Endothelial cell of umbilical vein (primary cell): ENCODE results near the gene LHPP. TPM values are rescaled to one million over a fixed set of nuclear protein-coding genes. Genes with fewer than 3 reads are reported as not detected.

Experiments
- BruUV-seq: library from RNA; stranded (reverse); fragments of 400-500 nt; replicated peaks from 2 replicates; lab custom pipeline; 2021; lab: Mats Ljungman, UMichigan
- CTCF ChIA-PET: fragments of 300-600, 350-600 bp; sonication (Branson Sonifier 250); formaldehyde crosslinking; loops from one replicate; lab custom pipeline; 2021; ENCODE audit warnings: antibody characterized with exemption, inconsistent platforms; lab: Charles Lee
- POLR2A ChIA-PET: fragments of 300-600, 350-600 bp; sonication (Branson Sonifier 250); formaldehyde crosslinking; loops from one replicate; lab custom pipeline; 2021; ENCODE audit warnings: antibody characterized with exemption, inconsistent platforms; lab: Charles Lee
- DNase-seq: peaks from one replicate; pipeline ENCODE4 v3.0.0-alpha.2; 2011; ENCODE audit warnings: low read depth, low spot score
- FAIRE-seq: peaks from 2 replicates; lab custom pipeline; 2011; peaks lifted over from hg19 to GRCh38; lab: Jason Lieb, UNC
- H2AFZ ChIP-seq: 2 replicates; pipeline ENCODE4 v1.6.0; 2012; ENCODE audit warnings: low read depth, low read length, control low read depth, inconsistent platforms
- H3K27ac ChIP-seq: 2 replicates; pipeline ENCODE4 v1.5.1; 2011; ENCODE audit warnings: low read depth, mild to moderate bottlenecking, control low read depth, low read length, moderate library complexity; ENCODE audit not compliant: insufficient read depth
- H3K27me3 ChIP-seq, 2 experiments: 2 replicates each; pipeline versions ENCODE4 v1.6.0 to v1.6.1; 2011; ENCODE audit warnings: low read length in 2 of 2, mixed read lengths in 1 of 2; ENCODE audit not compliant: control insufficient read depth in 2 of 2, insufficient read depth in 2 of 2
- H3K36me3 ChIP-seq, 2 experiments: 2 replicates in 1 of 2; 3 replicates in 1 of 2; pipeline ENCODE4 v1.5.1; 2011; ENCODE audit warnings: low read length in 2 of 2, mild to moderate bottlenecking in 1 of 2, moderate library complexity in 1 of 2; ENCODE audit not compliant: control insufficient read depth in 2 of 2, insufficient read depth in 2 of 2; ENCODE audit errors: extremely low read depth in 1 of 2
- H3K4me1 ChIP-seq: 3 replicates; pipeline ENCODE4 v1.5.1; 2011; ENCODE audit warnings: mild to moderate bottlenecking, low read length; ENCODE audit not compliant: control insufficient read depth, insufficient read depth; ENCODE audit errors: extremely low read depth
- H3K4me2 ChIP-seq: 2 replicates; pipeline ENCODE4 v1.6.1; 2011; ENCODE audit warnings: low read length, control low read depth, mixed read lengths; ENCODE audit not compliant: insufficient read depth
- H3K4me3 ChIP-seq, 3 experiments: fragments of 200-600 bp in 1 of 3; sonication (generic), shearing (Covaris generic) in 1 of 3; replicated peaks in 1 of 3; 2 replicates each; pipeline ENCODE4 v1.5.1; 2011 to 2016; ENCODE audit warnings: control low read depth in 3 of 3, low read length in 3 of 3, mild to moderate bottlenecking in 2 of 3, inconsistent platforms in 1 of 3, low read depth in 1 of 3, moderate library complexity in 1 of 3; ENCODE audit not compliant: insufficient read depth in 1 of 3
- H3K79me2 ChIP-seq: 2 replicates; pipeline ENCODE4 v1.6.0; 2012; ENCODE audit warnings: low read length, inconsistent platforms; ENCODE audit not compliant: control insufficient read depth, insufficient read depth
- H3K9ac ChIP-seq: replicated peaks from 2 replicates; pipeline ENCODE3; 2011; ENCODE audit warnings: low read length, control low read depth; ENCODE audit not compliant: insufficient read depth; ENCODE audit errors: extremely low read depth
- H3K9me1 ChIP-seq: replicated peaks from 3 replicates; pipeline ENCODE4 v1.6.0; 2011; ENCODE audit warnings: mild to moderate bottlenecking, low read length; ENCODE audit not compliant: control insufficient read depth, insufficient read depth; ENCODE audit errors: extremely low read depth
- H3K9me3 ChIP-seq: replicated peaks from 2 replicates; pipeline ENCODE4 v1.5.1; 2012; ENCODE audit warnings: low read length, inconsistent platforms; ENCODE audit not compliant: control insufficient read depth, insufficient read depth
- H4K20me1 ChIP-seq: replicated peaks from 2 replicates; pipeline ENCODE3; 2011; ENCODE audit warnings: mild to moderate bottlenecking, low read length; ENCODE audit not compliant: control insufficient read depth, insufficient read depth; ENCODE audit errors: extremely low read depth
- EZH2 ChIP-seq: IDR thresholded peaks from 2 replicates; pipeline ENCODE4 v1.6.1; 2012; ENCODE audit warnings: borderline replicate concordance, low read depth, mild to moderate bottlenecking, moderate library complexity, low read length, inconsistent platforms; ENCODE audit not compliant: severe bottlenecking
- FOS ChIP-seq: IDR thresholded peaks from 2 replicates; pipeline ENCODE4 v1.6.1; 2011; ENCODE audit warnings: mild to moderate bottlenecking, low read length, moderate library complexity, borderline replicate concordance; ENCODE audit not compliant: insufficient read depth
- GATA2 ChIP-seq: IDR thresholded peaks from 2 replicates; pipeline ENCODE4 v1.7.0; 2011; ENCODE audit warnings: low read depth, mild to moderate bottlenecking, moderate library complexity, mixed read lengths, low read length; ENCODE audit not compliant: insufficient read length, insufficient read depth
- JUN ChIP-seq: IDR thresholded peaks from 2 replicates; pipeline ENCODE4 v1.6.1; 2011; ENCODE audit warnings: borderline replicate concordance, low read depth; ENCODE audit not compliant: insufficient read length, insufficient read depth
- MAX ChIP-seq: IDR thresholded peaks from 2 replicates; pipeline ENCODE4 v1.6.1; 2011; ENCODE audit not compliant: insufficient read depth, insufficient read length
- MYC ChIP-seq: IDR thresholded peaks from one replicate; pipeline ENCODE4 v1.6.1; 2011; ENCODE audit warnings: mild to moderate bottlenecking, low read depth, low read length
- POLR2A ChIP-seq: IDR thresholded peaks from 2 replicates; pipeline ENCODE4 v1.6.1; 2012; ENCODE audit warnings: low read depth, mild to moderate bottlenecking, control low read depth, low read length
- POLR2AphosphoS5 ChIP-seq: IDR thresholded peaks from 2 replicates; pipeline ENCODE4 v1.6.1; 2012; ENCODE audit warnings: low read depth, mild to moderate bottlenecking, control low read depth, low read length, moderate library complexity; ENCODE audit not compliant: insufficient read depth
- dilution Hi-C: fragments of 300-500 bp; cut with MboI; formaldehyde crosslinking; loops from one replicate; pipeline ENCODE4 v1.15.0; 2019; ENCODE audit warnings: low sequenced_read_pairs; ENCODE audit not compliant: extremely low pct_ligation_motif_present
- intact Hi-C: fragments of 100-400 bp; cut with micrococcal nuclease; formaldehyde crosslinking; loops from one replicate; pipeline ENCODE4 v1.10.0; 2022
- polyA plus RNA-seq, 4 experiments: library from polyadenylated mRNA; depleted of rRNA in 3 of 4; stranded (reverse) in 3 of 4; unstranded in 1 of 4; fragments of >200 nt; gene quantifications; 2 replicates each; pipeline versions ENCODE4 v1.2.1 to v1.2.3, GENCODE V29; 2011 to 2012; ENCODE audit warnings: missing spikeins in 1 of 4
- total RNA-seq: library from RNA; stranded (reverse); gene quantifications from 2 replicates; pipeline ENCODE4 v1.2.3, GENCODE V29; 2021
- TF ChIP-seq, protein P1 (sequence below), 2 donors: IDR thresholded peaks; 1 replicate in 1 of 2; 2 replicates in 1 of 2; pipeline ENCODE4 v1.5.1; 2011; ENCODE audit warnings: low read length in 2 of 2, mild to moderate bottlenecking in 2 of 2, moderate library complexity in 2 of 2, control low read depth in 1 of 2, inconsistent platforms in 1 of 2, low read depth in 1 of 2; ENCODE audit not compliant: insufficient read depth in 1 of 2; ENCODE audit errors: extremely low read depth in 1 of 2

LHPP gene
- total and polyA plus RNA-seq, 2 donors (not counting 3 experiments of a cell fraction or from before 2014, with no cell fraction given), result 5.8 to 11.2 TPM

- FAIRE-seq (no peak), DNase-seq (no peak)
- H3K4me1 ChIP-seq, result no peaks in the 10 kb centered on the region
- no peaks in the 10 kb centered on the region for H4K20me1 ChIP-seq
- no peak overlapping the region for H3K27ac ChIP-seq
- no peak for TF ChIP-seq MAX
- TF ChIP-seq POLR2AphosphoS5, result no peak
- no peak for TF ChIP-seq EZH2
- no peak for TF ChIP-seq POLR2A
- TF ChIP-seq, protein P1, sequence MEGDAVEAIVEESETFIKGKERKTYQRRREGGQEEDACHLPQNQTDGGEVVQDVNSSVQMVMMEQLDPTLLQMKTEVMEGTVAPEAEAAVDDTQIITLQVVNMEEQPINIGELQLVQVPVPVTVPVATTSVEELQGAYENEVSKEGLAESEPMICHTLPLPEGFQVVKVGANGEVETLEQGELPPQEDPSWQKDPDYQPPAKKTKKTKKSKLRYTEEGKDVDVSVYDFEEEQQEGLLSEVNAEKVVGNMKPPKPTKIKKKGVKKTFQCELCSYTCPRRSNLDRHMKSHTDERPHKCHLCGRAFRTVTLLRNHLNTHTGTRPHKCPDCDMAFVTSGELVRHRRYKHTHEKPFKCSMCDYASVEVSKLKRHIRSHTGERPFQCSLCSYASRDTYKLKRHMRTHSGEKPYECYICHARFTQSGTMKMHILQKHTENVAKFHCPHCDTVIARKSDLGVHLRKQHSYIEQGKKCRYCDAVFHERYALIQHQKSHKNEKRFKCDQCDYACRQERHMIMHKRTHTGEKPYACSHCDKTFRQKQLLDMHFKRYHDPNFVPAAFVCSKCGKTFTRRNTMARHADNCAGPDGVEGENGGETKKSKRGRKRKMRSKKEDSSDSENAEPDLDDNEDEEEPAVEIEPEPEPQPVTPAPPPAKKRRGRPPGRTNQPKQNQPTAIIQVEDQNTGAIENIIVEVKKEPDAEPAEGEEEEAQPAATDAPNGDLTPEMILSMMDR (IDR thresholded peaks at IDR 0.05; ENCODE audit: extremely low read depth in 1 of 2, insufficient read depth in 1 of 2, low read depth in 1 of 2, low read length in 2 of 2), result no peak
- no peak for TF ChIP-seq MYC
- no peak for TF ChIP-seq FOS
- TF ChIP-seq JUN, result no peak
- no peak for TF ChIP-seq GATA2
- H3K9me3 ChIP-seq, result no peaks in the 10 kb centered on the region
- no peaks in the 10 kb centered on the region for H3K27me3 ChIP-seq
- BruUV-seq, result no TSS peak
- H2AFZ ChIP-seq, result no peak overlapping the region
- H3K4me3 ChIP-seq, result no peak overlapping the region
- intact Hi-C loops, result no loop called here
- no peak overlapping the region for H3K9ac ChIP-seq
- no peaks in the 10 kb centered on the region for H3K36me3 ChIP-seq
- dilution Hi-C loops, result no loop called here
- POLR2A ChIA-PET, result no interaction called here
- H3K4me2 ChIP-seq, result no peak overlapping the region
- H3K79me2 ChIP-seq, result no peaks in the 10 kb centered on the region
- CTCF ChIA-PET, result no interaction called here
- H3K9me1 ChIP-seq, result no peaks in the 10 kb centered on the region
Observed at GRCh38 chr10:124598773-124599587, 137.4 kb downstream of the LHPP start.
